ENCODE measurements around the gene LIN52.

- no peak for TF ChIP-seq EZH2 (IDR thresholded peaks at IDR 0.05; ENCODE audit: insufficient read depth, poor library complexity, severe bottlenecking)
- TF ChIP-seq EZH2phosphoT487 (IDR thresholded peaks at IDR 0.05; ENCODE audit: insufficient read depth, low read depth) = no peak
These were observed 19.9 kb upstream of the LIN52 start for GRCh38 chr14:74064883-74065282.
